ENCODE data around the gene HTR3E. TPM values are rescaled to one million over a fixed set of nuclear protein-coding genes. Genes with fewer than 3 reads are reported as not detected.
A peak's percentile ranks its signal among the peaks of the same experiment; 100 is the strongest.

HTR3E gene
- total RNA-seq, 1 experiment from 2014 or later, result not detected

- H3K27ac Mint-ChIP-seq, result peak overlapping the region in 1 of 3 experiments; percentile 91; a peak in 1 of 7 replicates
These were observed 39.0 kb downstream of the HTR3E start for GRCh38 chr3:184135911-184136260.

More at GRCh38 chr3:184135911-184136260, 39.0 kb downstream of the HTR3E start:
- Mint-ChIP-seq H3K4me1 (peaks cover 23 to 25% of the 10 kb centered on the region in 2 experiments), H3K4me3 (peak overlapping the region; percentile 92 to 97), H3K9me3 (no peaks in the 10 kb centered on the region), H3K36me3 (ENCODE audit: insufficient read depth in 1 of 3, low read depth in 3 of 3) (peaks cover 3 to 23% (median 18%) of the 10 kb centered on the region in 3 experiments; a peak in 6 of 7 replicates), H3K27me3 (ENCODE audit: low read depth) (no peaks in the 10 kb centered on the region; the same call in 1 of the 2 replicates)
- H2BK120ac ChIP-seq (ENCODE audit: low read depth, low read length, poor library complexity, severe bottlenecking), result no peak overlapping the region
- no peaks in the 10 kb centered on the region for H4K20me1 ChIP-seq (ENCODE audit: control insufficient read depth, insufficient read depth, insufficient read length)
- H3K4ac ChIP-seq (ENCODE audit: low read depth, low read length), result no peak overlapping the region
- H3T11ph ChIP-seq (ENCODE audit: low read length), result no peak overlapping the region
- WGBS (ENCODE audit: extremely low coverage, insufficient read length, low lambda C conversion rate), result no CpG with 5 or more reads among the region's 9 CpGs
- H3K27ac ChIP-seq (ENCODE audit: insufficient read length, low read depth, low read length), result no peak overlapping the region
- no peak overlapping the region for H2BK5ac ChIP-seq (ENCODE audit: insufficient read length, low read length)
- H2BK12ac ChIP-seq (ENCODE audit: insufficient read length, low read depth, low read length), result no peak overlapping the region
- DNase-seq, result no peak
- H2AFZ ChIP-seq (ENCODE audit: low read length), result no peak overlapping the region
- no peak overlapping the region for H4K5ac ChIP-seq (ENCODE audit: insufficient read length, low read depth, low read length)
- no peaks in the 10 kb centered on the region for H3K4me1 ChIP-seq (ENCODE audit: insufficient read depth, low read length)
- peaks cover 13% of the 10 kb centered on the region for H3K23me2 ChIP-seq (ENCODE audit: insufficient read length, low read depth, low read length, poor library complexity, severe bottlenecking)
- no peaks in the 10 kb centered on the region for H3K27me3 ChIP-seq (ENCODE audit: insufficient read depth, low read length)
- no peak overlapping the region for H3K56ac ChIP-seq (ENCODE audit: insufficient read length, low read depth, low read length)
- no peak overlapping the region for H2BK15ac ChIP-seq (ENCODE audit: low read depth, low read length)
- H3K14ac ChIP-seq (ENCODE audit: insufficient read depth, low read length), result no peak overlapping the region
- H2AK5ac ChIP-seq (ENCODE audit: insufficient read length, low read length), result no peak overlapping the region
- H4K91ac ChIP-seq (ENCODE audit: insufficient read length, low read depth, low read length), result no peak overlapping the region
- H3K18ac ChIP-seq (ENCODE audit: insufficient read length, low read depth, low read length), result no peak overlapping the region
- no peaks in the 10 kb centered on the region for H3K79me1 ChIP-seq (ENCODE audit: insufficient read depth, low read depth, low read length, poor library complexity, severe bottlenecking)
- H3K4me2 ChIP-seq (ENCODE audit: insufficient read depth, insufficient read length, low read length), result peak overlapping the region; percentile 98
- H3K79me2 ChIP-seq (ENCODE audit: insufficient read depth, low read length), result no peaks in the 10 kb centered on the region; the same call in 1 of the 2 replicates
- TF ChIP-seq CTCF (conservative IDR thresholded peaks at IDR 0.05), result no peak
- H3K9ac ChIP-seq (ENCODE audit: extremely low read depth, insufficient read length, low read length), result peak overlapping the region; percentile 65
- no peak overlapping the region for H4K8ac ChIP-seq (replicated peaks; ENCODE audit: insufficient read length, low read depth, low read length)
- H3K9me3 ChIP-seq (ENCODE audit: control insufficient read depth, low read depth, low read length), result no peaks in the 10 kb centered on the region
- H2BK20ac ChIP-seq (ENCODE audit: low read depth, low read length, poor library complexity, severe bottlenecking), result no peak overlapping the region
- H3K23ac ChIP-seq (ENCODE audit: insufficient read length, low read depth, low read length), result no peak overlapping the region
